HG02763 (cell line): Measurements from ENCODE around the gene UBA1.
"Not testable (repeated sequence)": the region's sequence is repeated elsewhere in the genome, so short reads cannot be mapped to it uniquely, and the experiment has no call there.

Experiments used
- ATAC-seq: cut with Tn5 transposase; IDR thresholded peaks from one replicate; pipeline ENCODE4 v1.9.1; 2021; ENCODE audit warnings: mild to moderate bottlenecking, moderate library complexity; ENCODE audit not compliant: unreplicated experiment

UBA1 gene

GRCh38 chrX:47247999-47248320 lies 54.3 kb downstream of the UBA1 start:
- ATAC-seq = no peak

- ATAC-seq = no peak
These were observed 54.9 kb downstream of the UBA1 start for GRCh38 chrX:47248576-47248975.

GRCh38 chrX:47250017-47250347 lies 56.4 kb downstream of the UBA1 start:
- ATAC-seq = no peak

GRCh38 chrX:47257620-47258019 lies 64.0 kb downstream of the UBA1 start:
- not testable (repeated sequence) for ATAC-seq
